Measurements from ENCODE around the gene ATG14.

GRCh38 chr14:55356913-55357312 lies 54.7 kb downstream of the ATG14 start:
- TF ChIP-seq TAF1 (IDR thresholded peaks at IDR 0.05; ENCODE audit: borderline replicate concordance, low read depth, low read length) (no peak), POLR2AphosphoS5 (IDR thresholded peaks at IDR 0.05; ENCODE audit: low read depth, low read length) (no peak)

Measured in GM12892 (cell line).